ENCODE measurements around the gene PARVG. TPM values are rescaled to one million over a fixed set of nuclear protein-coding genes. Genes with fewer than 3 reads are reported as not detected.

PARVG gene
- total RNA-seq, 2 experiments from 2014 or later = 76.5 to 76.9 TPM

DNA sequence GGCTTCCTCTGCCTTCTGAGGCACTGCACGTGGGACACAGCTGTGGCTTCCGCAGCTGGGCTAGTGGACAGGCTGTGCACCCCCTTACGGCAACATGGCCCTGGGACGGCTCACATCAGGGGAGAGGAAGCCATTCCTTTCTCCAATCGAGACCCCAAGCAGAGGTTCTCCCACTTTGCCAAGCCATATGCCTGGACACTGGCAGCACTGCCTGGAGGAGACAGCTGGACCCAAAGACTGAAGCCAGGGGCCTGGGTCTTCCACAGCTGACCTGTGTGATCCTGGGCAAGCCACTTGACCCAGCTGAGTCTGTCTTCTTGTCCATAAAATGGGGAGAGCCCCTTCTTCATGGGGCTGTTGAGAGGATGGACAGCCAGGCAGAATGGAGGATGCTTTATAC is 66.6 kb downstream of the PARVG start:
- TF ChIP-seq, protein P1, sequence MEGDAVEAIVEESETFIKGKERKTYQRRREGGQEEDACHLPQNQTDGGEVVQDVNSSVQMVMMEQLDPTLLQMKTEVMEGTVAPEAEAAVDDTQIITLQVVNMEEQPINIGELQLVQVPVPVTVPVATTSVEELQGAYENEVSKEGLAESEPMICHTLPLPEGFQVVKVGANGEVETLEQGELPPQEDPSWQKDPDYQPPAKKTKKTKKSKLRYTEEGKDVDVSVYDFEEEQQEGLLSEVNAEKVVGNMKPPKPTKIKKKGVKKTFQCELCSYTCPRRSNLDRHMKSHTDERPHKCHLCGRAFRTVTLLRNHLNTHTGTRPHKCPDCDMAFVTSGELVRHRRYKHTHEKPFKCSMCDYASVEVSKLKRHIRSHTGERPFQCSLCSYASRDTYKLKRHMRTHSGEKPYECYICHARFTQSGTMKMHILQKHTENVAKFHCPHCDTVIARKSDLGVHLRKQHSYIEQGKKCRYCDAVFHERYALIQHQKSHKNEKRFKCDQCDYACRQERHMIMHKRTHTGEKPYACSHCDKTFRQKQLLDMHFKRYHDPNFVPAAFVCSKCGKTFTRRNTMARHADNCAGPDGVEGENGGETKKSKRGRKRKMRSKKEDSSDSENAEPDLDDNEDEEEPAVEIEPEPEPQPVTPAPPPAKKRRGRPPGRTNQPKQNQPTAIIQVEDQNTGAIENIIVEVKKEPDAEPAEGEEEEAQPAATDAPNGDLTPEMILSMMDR (IDR thresholded peaks at IDR 0.05) = no peak

DNA sequence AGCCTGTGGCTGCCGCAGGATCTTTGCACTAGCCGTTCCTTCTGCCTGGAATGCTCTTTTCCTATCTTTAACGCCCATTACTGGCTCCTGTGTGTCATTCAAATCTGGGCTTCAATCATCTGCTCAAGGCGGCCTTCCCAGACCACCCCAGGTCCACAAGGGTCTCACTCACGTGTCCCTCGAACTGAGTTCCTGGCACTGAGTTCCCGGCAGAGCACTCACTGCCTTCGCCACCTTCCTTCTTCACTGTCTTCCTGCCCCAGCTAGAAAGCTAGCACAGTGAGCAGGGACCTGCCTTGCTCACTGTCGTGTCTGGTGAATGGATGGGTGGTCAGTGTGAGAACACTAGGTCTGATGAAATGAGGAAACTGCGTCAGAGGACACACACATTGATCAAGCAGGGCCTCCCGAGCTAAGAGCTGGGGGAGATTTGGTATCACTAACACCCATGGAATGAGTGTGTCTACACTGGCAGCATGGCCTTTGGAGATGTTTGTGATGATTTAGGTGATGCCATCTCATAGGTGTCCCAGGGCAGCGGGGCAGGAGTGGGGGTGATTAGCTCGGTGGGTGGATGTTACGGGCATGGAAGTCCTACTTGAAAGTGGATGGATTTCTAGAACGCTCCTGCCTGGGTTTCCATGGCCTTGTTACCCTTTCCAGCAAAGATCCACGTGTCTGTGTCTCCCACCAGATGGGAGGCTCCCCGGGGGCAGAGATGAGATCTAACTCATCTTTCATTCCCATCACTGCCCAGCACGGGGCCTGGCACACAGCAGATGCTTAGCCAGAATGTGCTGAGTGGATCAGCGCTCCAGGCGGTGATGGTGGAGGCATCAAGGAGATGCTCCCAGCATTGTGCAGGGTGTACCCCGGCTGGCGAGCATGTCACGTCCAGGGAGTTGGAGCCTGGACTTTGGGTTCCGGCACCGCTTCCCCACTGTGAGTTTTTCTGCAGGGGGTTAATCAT is 67.5 kb downstream of the PARVG start:
- POLR2A ChIA-PET = interaction anchor here (0.6 kb wide), 1 partner anchor 24 kb away, joined by 3 read pairs; no protein-coding TSS in a partner anchor
- Mint-ChIP-seq H3K9me3 (peaks cover 5% of the 10 kb centered on the region), H3K27me3 (peaks cover 9% of the 10 kb centered on the region), H3K4me1 (ENCODE audit: low read depth) (no peaks in the 10 kb centered on the region), H3K27ac (no peak overlapping the region), H3K36me3 (ENCODE audit: low read depth) (no peaks in the 10 kb centered on the region), H3K4me3 (no peak overlapping the region)
- TF ChIP-seq, protein P1 (IDR thresholded peaks at IDR 0.05) = no peak
- no peak for ATAC-seq
- CTCF ChIA-PET = no interaction called here
- intact Hi-C loops (cut with micrococcal nuclease) = no loop called here
- DNase-seq = no peak

More for the DNA sequence above, 66.6 kb downstream of the PARVG start:
- ATAC-seq (no peak), DNase-seq (no peak)
- Mint-ChIP-seq H3K27ac (no peak overlapping the region), H3K4me1 (ENCODE audit: low read depth) (no peaks in the 10 kb centered on the region), H3K36me3 (ENCODE audit: low read depth) (no peaks in the 10 kb centered on the region), H3K4me3 (no peak overlapping the region), H3K27me3 (peaks cover 10% of the 10 kb centered on the region), H3K9me3 (peaks cover 5% of the 10 kb centered on the region)
- CTCF ChIA-PET = no interaction called here
- POLR2A ChIA-PET = no interaction called here
- intact Hi-C loops (cut with micrococcal nuclease) = no loop called here

DNA sequence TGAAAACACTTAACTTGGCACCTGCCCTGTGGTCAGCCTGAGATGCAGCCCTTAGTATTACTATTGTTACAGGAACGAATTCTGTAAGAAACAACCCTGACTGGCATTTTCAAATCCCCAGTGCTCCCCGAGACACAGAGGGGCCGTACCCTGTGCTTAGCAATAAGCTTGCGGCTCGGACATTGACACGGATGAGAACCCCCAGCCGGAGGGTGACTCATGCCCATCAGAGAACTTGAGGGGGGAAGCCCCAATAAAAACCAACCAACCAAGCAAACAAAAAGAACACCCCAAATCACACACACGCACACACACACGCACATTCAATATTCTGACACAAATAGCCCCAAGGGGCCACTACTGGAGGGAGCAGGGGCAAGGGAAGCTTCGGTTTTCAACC is 68.2 kb downstream of the PARVG start:
- Mint-ChIP-seq H3K9me3 (peaks cover 5% of the 10 kb centered on the region), H3K4me3 (no peak overlapping the region), H3K27me3 (peaks cover 9% of the 10 kb centered on the region), H3K36me3 (ENCODE audit: low read depth) (no peaks in the 10 kb centered on the region), H3K27ac (no peak overlapping the region), H3K4me1 (ENCODE audit: low read depth) (no peaks in the 10 kb centered on the region)
- ATAC-seq = no peak
- intact Hi-C loops (cut with micrococcal nuclease) = no loop called here
- TF ChIP-seq, protein P1 (IDR thresholded peaks at IDR 0.05) = no peak
- ChIA-PET CTCF (no interaction called here), POLR2A (no interaction called here)
- DNase-seq = no peak

DNA sequence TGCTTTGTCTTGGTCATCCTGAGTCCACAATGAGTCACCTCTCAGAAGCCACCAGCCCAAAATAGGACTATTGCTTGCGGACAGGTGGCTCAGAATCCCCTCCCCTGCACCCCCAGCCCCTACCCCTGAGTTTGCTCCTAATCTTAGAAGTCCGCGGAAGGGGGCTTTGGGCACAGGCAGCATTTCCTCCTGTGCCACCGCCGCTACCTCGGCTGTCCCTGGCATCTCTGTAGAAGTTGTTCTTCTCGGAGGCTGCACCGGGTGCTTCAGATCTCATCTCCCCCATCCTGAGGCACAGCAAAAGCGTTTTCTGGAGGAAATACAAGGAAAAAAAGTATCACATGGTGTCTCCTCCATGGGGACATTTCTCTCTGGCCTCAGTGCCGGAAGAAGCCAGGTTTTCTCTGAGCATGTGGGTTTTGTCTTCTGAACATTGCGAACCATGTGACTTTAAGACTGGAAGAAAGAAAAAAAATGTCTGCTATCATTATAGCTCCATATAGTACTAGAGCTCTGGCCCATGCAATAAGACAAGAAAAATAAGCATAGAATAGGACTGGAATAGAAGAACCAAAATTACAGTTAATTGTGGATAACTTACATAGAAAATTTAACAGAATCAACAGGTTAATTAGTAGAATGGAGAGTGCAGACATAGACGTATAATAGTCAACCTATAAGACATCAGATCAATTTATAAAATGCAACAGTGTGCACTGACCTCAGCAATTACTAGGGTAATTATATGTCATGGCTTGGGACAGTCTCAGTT is 68.8 kb downstream of the PARVG start:
- Mint-ChIP-seq H3K4me1 (ENCODE audit: low read depth) (no peaks in the 10 kb centered on the region), H3K9me3 (peaks cover 5% of the 10 kb centered on the region), H3K4me3 (no peak overlapping the region), H3K27ac (no peak overlapping the region), H3K36me3 (ENCODE audit: low read depth) (no peaks in the 10 kb centered on the region), H3K27me3 (peaks cover 7% of the 10 kb centered on the region)
- POLR2A ChIA-PET = no interaction called here
- intact Hi-C loops (cut with micrococcal nuclease) = no loop called here
- ATAC-seq (no peak), DNase-seq (no peak)
- CTCF ChIA-PET = no interaction called here
- TF ChIP-seq, protein P1 (IDR thresholded peaks at IDR 0.05) = no peak

DNA sequence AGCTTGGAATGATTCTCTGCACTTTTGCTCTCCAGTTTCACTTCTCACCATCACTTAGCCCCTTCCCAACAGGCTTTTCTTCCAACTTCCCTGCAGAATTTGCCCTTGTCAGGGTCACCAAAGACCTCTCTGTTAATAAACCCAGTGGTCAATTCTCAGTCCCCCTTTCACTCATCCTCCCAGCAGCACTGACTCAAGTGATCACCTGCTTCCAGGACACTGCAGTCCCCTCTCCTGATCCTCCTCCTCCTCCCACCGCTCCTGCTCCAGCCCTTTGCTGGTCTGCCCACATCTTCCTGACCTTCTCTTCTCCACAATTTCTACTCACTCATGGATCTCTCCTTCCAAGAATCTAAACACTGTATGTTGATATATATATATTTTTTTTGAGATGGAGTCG is 74.1 kb downstream of the PARVG start:
- no peaks in the 10 kb centered on the region for H3K4me1 Mint-ChIP-seq (ENCODE audit: low read depth)
- peaks cover 6% of the 10 kb centered on the region for H3K27me3 Mint-ChIP-seq
- CTCF ChIA-PET = no interaction called here
- ATAC-seq (no peak), DNase-seq (no peak)
- POLR2A ChIA-PET = no interaction called here
- TF ChIP-seq, protein P1 (IDR thresholded peaks at IDR 0.05) = no peak
- H3K9me3 Mint-ChIP-seq = peaks cover under 1% of the 10 kb centered on the region
- intact Hi-C loops (cut with micrococcal nuclease) = no loop called here
- H3K27ac Mint-ChIP-seq = no peak overlapping the region
- H3K4me3 Mint-ChIP-seq = no peak overlapping the region
- H3K36me3 Mint-ChIP-seq (ENCODE audit: low read depth) = no peaks in the 10 kb centered on the region

Measured in activated CD8-positive, alpha-beta T cell treated with anti-CD3 and anti-CD28 coated beads for 36 hours (primary cell).